Bronchial epithelial cell (primary cell): Measurements from ENCODE around the gene CYP2W1. TPM values are rescaled to one million over a fixed set of nuclear protein-coding genes. Genes with fewer than 3 reads are reported as not detected.

Source experiments
- DNase-seq: peaks from one replicate; pipeline ENCODE4 v3.0.0-alpha.2; 2010; ENCODE audit warnings: low read depth
- FAIRE-seq: peaks from 2 replicates; lab custom pipeline; 2011; peaks lifted over from hg19 to GRCh38; lab: Jason Lieb, UNC
- H3K27me3 ChIP-seq: 2 replicates; pipeline ENCODE4 v1.5.1; 2011; ENCODE audit warnings: low read length; ENCODE audit not compliant: control insufficient read depth, insufficient read depth
- H3K36me3 ChIP-seq: 2 replicates; pipeline ENCODE4 v1.5.1; 2011; ENCODE audit warnings: low read length; ENCODE audit not compliant: control insufficient read depth, insufficient read depth
- H3K4me3 ChIP-seq: 2 replicates; pipeline ENCODE4 v1.5.1; 2011; ENCODE audit warnings: mild to moderate bottlenecking, low read depth, low read length, control low read depth
- total RNA-seq: library from RNA; depleted of rRNA; stranded (reverse); fragments of >200 nt; gene quantifications from 2 replicates; pipeline ENCODE4 v1.2.1, GENCODE V29; 2014
- TF ChIP-seq, protein P1 (sequence below): IDR thresholded peaks from 2 replicates; pipeline ENCODE4 v1.5.1; 2011; ENCODE audit warnings: mild to moderate bottlenecking, moderate library complexity, low read length, control low read depth, inconsistent platforms; ENCODE audit not compliant: insufficient read depth, severe bottlenecking

Gene CYP2W1
- total RNA-seq, 1 donor from 2014 or later: not detected

DNA sequence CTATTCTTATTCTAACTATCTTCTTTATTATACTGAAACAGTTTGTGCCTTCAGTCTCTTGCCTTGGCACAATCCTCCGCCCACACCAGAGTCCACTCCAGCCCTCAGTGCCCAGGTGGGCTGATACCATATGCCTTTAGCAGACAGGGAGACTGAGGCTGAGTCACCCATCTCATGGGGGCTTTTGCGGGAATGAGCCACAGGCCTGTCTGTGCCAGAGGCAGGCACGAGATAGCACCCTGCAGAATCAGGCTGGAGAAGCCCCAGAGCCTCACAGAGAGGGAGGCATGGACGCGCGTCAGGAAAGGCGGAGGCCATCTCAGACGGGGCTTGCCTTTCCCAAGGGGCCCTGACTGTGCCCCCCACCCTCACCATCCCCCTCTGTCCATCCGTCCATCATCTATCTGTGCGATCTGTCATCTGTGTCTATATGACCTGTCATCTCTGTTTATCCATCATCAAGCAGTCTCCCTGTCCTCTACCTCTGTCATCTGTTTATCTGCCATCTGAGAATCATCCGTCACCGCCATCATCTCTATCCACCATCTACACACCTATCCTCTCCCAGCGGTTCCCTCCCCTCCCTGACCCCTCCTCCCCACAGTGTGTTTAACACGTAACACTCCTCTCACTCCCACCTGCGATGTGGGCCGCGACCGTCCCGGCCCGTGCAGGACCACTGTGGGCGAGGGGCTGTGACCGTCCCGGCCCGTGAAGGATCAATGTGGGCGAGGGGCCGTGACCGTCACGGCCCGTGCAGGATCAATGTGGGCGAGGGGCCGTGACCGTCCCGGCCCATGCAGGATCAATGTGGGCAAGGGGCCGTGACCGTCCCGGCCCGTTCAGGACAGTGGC is 21.2 kb upstream of the CYP2W1 start:
- FAIRE-seq (no peak), DNase-seq (no peak)
- H3K36me3 ChIP-seq: no peaks in the 10 kb centered on the region

DNA sequence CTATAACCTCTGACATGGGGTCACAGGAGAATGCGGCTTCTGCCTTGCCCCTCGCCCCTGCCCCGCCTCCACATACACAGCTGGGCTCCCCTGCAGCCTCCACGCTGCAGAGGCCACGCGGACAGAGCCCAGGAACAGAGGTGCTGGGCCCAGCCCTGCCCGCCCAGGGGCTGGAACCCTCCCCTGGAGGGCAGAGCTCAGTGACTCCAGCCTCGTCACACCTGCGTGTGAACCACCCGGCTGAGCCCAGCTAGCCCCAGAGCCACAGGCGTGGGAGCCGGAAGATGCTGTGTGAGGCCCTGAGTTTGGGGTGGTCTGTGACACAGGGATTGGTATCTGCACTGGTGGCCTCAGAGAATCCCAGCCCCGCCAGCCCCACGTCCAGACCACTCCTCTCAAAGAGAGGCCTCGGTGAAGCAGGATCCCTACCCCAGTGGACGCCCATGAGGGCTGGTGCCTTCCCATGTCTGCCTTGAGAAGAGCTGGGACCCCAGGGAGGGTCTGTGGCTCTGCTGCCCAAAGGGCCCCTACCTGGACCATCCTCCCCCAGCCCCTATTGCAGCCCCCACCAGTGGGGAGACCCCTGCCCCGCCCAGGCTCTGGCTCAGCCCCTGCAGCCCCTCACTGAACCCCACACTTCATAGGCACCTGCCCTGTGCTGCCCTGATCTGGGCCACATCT is 20.4 kb upstream of the CYP2W1 start:
- Histone ChIP-seq H3K27me3 (no peaks in the 10 kb centered on the region), H3K4me3 (no peak overlapping the region), H3K36me3 (no peaks in the 10 kb centered on the region)
- no peak for DNase-seq
- TF ChIP-seq, protein P1, sequence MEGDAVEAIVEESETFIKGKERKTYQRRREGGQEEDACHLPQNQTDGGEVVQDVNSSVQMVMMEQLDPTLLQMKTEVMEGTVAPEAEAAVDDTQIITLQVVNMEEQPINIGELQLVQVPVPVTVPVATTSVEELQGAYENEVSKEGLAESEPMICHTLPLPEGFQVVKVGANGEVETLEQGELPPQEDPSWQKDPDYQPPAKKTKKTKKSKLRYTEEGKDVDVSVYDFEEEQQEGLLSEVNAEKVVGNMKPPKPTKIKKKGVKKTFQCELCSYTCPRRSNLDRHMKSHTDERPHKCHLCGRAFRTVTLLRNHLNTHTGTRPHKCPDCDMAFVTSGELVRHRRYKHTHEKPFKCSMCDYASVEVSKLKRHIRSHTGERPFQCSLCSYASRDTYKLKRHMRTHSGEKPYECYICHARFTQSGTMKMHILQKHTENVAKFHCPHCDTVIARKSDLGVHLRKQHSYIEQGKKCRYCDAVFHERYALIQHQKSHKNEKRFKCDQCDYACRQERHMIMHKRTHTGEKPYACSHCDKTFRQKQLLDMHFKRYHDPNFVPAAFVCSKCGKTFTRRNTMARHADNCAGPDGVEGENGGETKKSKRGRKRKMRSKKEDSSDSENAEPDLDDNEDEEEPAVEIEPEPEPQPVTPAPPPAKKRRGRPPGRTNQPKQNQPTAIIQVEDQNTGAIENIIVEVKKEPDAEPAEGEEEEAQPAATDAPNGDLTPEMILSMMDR: no peak
- no peak for FAIRE-seq

More for the DNA sequence above, 21.2 kb upstream of the CYP2W1 start:
- no peaks in the 10 kb centered on the region for H3K27me3 ChIP-seq
- TF ChIP-seq, protein P1: no peak
- H3K4me3 ChIP-seq: no peak overlapping the region

DNA sequence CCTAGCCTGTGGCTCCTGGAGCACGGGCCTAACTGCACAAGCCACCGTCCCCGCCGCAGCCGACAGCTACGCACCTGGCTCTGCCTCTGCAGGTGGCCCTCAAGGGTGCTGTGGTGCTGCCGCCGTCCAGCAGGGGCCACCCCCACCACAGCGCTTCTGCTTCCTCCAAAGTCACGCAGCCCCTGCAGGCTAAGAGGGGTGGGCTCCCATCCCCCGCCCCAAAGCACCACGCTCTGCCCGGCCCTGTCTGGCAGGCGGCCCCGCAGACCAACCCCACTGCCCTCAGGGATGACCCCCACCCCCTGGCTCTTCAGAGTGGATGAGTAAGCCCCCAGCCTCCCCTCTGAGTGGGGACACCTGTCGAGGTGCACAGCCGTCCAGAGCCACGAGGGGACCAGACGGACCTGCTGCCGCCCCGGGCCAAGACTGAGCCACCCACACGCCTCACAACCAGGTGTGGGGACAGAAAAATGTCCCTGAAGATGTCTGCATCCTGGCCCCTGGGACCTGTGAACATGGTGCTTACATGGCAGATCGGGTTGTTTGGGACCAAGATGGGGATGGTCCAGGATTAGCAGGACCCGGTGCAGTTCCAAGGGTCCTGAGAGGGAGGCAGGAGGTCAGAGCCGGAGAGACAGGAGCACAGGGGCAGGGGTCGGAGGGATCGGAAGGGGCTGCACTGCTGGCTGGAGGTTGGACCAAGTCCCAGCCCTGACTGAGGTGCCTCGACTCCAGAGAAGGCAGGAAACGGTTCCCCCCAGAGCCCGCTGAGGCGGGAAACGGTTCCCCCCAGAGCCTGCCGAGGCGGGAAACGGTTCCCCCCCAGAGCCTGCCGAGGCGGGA is 19.5 kb upstream of the CYP2W1 start:
- Histone ChIP-seq H3K4me3 (no peak overlapping the region), H3K36me3 (peaks cover 2% of the 10 kb centered on the region), H3K27me3 (no peaks in the 10 kb centered on the region)
- FAIRE-seq: no peak
- no peak for DNase-seq
- TF ChIP-seq, protein P1: no peak

DNA sequence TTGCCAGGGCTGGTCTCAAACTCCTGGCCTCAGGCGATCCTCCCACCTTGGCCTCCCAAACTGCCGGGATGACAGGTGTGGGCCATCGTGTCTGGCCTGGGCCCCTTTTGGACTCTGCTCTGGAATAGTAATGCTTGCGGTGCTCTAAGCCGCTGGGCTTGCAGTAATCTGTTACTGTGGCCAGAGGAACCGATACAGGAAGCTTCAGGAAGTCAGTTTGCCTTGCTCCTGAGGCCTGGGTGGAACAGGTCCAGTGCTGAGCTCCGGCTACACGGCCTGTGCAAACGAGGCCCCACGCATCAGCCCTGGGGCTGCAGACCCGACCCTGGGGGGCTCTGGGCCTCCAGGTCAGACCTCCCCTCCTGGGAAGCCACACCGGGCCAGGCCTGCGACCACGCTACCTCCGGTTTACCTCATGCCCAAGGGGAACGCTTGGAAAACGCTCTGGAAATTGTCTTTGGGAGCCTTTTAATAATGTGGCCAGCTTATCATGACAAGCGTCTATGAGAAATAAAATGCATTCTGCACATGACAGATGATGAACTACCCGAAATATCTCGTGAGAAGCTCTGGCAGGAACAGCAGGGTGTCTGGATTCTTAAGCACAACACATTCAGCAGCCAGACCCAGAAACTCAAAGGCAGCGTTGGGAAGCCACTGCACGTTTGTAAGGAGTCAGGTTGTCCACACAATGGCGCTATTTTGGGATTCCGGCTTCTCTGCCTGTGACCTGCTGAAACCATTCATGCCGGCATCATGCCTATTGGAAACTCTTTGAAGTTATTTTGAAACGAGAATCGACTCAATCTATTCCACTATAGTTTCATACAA is 18.4 kb upstream of the CYP2W1 start:
- Histone ChIP-seq H3K27me3 (no peaks in the 10 kb centered on the region), H3K36me3 (peaks cover 7% of the 10 kb centered on the region), H3K4me3 (no peak overlapping the region)
- no peak for DNase-seq
- FAIRE-seq: no peak
- TF ChIP-seq, protein P1: peak; percentile 12
